Smooth muscle cell (in vitro differentiated cells): ENCODE measurements around the gene RAB23. TPM values are rescaled to one million over a fixed set of nuclear protein-coding genes. Genes with fewer than 3 reads are reported as not detected.

ENCODE experiments used
- DNase-seq: peaks from one replicate; lab custom pipeline; 2025; ENCODE audit not compliant: unreplicated experiment; lab: John Stamatoyannopoulos, UW
- H2AFZ ChIP-seq: fragments of 200-600 bp; sonication (generic); 2 replicates; pipeline ENCODE4 v1.6.0; 2016; ENCODE audit warnings: antibody characterized with exemption, low read depth, mild to moderate bottlenecking
- H3F3A ChIP-seq: fragments of 200-600 bp; sonication (generic); 2 replicates; pipeline ENCODE4 v1.6.0; 2017; ENCODE audit warnings: antibody characterized with exemption, low read depth
- H3K27ac ChIP-seq: fragments of 200-600 bp; sonication (generic); 2 replicates; pipeline ENCODE4 v1.5.1; 2016; ENCODE audit warnings: low read depth, mild to moderate bottlenecking
- H3K27me3 ChIP-seq: fragments of 200-600 bp; sonication (generic); 2 replicates; pipeline ENCODE4 v1.6.1; 2016; ENCODE audit warnings: low read depth, mild to moderate bottlenecking
- H3K36me3 ChIP-seq: fragments of 200-600 bp; sonication (generic); 2 replicates; pipeline ENCODE4 v1.5.1; 2016; ENCODE audit warnings: low read depth
- H3K4me1 ChIP-seq: fragments of 200-600 bp; sonication (generic); 2 replicates; pipeline ENCODE4 v1.5.1; 2016; ENCODE audit warnings: low read depth
- H3K4me2 ChIP-seq: fragments of 200-600 bp; sonication (generic); 2 replicates; pipeline ENCODE4 v1.6.0; 2016; ENCODE audit warnings: mild to moderate bottlenecking
- H3K4me3 ChIP-seq: fragments of 200-600 bp; sonication (generic); 2 replicates; pipeline ENCODE4 v1.5.1; 2016; ENCODE audit warnings: mild to moderate bottlenecking
- H3K79me2 ChIP-seq: fragments of 200-600 bp; sonication (generic); 2 replicates; pipeline ENCODE4 v1.6.0; 2016; ENCODE audit warnings: low read depth, mild to moderate bottlenecking
- H3K9ac ChIP-seq: fragments of 200-600 bp; sonication (generic); 2 replicates; pipeline ENCODE4 v1.6.0; 2016; ENCODE audit warnings: low read depth
- H3K9me3 ChIP-seq: fragments of 200-600 bp; sonication (generic); replicated peaks from 2 replicates; pipeline ENCODE4 v1.5.1; 2016; ENCODE audit warnings: low read depth
- H4K20me1 ChIP-seq: fragments of 200-600 bp; sonication (generic); 2 replicates; pipeline ENCODE4 v1.6.0; 2016; ENCODE audit warnings: low read depth
- WGBS: methylation state at CpG from one replicate; pipeline ENCODE4 v1.1.7; 2016; ENCODE audit warnings: low lambda C conversion rate; 5-methylcytosine and 5-hydroxymethylcytosine counted together
- polyA plus RNA-seq: library from polyadenylated mRNA; unstranded; fragments of >200 nt; fragmentation: Nextera tagmentation; extraction: Ambion mirVana; gene quantifications from 2 replicates; pipeline ENCODE4 v1.2.1, GENCODE V29; 2016
- total RNA-seq: library from RNA; depleted of rRNA; stranded (reverse); fragments of >200 nt; gene quantifications from 2 replicates; pipeline ENCODE4 v1.2.3, GENCODE V29; 2014
- TF ChIP-seq, protein P1 (sequence below): fragments of 200-600 bp; sonication (generic); IDR thresholded peaks from 2 replicates; pipeline ENCODE4 v1.5.1; 2017; ENCODE audit warnings: borderline replicate concordance, mild to moderate bottlenecking, antibody characterized with exemption; ENCODE audit not compliant: insufficient read depth, poor library complexity, severe bottlenecking

The RAB23 gene
- total and polyA plus RNA-seq, 2 experiments from 2014 or later, result 51.4 to 95.3 TPM

DNA sequence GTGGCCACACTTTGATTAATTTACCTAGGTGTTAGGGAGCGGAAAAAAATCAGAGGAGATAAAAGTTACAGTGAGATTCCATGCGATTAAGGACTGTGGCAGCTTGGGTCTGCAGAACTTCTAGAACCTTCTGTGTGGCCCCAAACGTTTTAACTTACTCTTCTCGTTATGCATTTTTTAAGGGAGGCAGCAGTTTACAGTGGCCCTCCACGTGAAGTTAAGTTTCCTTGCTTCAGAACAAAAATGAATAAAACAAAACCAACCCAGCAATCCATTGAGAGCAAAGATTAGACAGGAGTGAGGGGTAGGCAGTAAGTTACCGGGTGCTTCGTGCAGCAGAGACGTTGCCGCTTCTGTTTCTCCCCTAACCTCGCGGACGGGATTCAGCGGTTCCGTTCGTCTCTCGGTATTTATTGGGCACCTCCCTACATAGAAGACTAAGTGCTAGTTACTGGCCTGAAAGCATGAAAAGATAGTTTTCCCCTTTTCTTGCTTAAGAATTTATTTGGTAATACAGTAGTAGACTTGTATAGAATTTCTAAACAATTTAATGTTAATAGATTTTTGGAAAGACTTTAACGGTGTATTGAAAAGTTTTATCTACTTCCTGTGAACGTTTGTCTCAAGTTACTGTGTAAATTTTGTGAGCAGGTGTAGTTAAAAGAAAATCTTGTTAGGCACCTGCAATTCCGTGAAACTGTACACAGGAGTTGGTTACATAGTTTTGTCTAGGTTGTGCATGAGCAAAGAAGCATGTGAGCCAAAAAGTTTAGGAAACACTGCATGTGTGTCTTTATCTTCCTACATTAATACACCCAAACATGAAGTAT is 48.8 kb downstream of the RAB23 start:
- DNase-seq, result no peak
- Histone ChIP-seq H3K27ac (peak overlapping the region; percentile 70), H3K9me3 (no peaks in the 10 kb centered on the region), H2AFZ (no peak overlapping the region), H3K79me2 (peaks cover 57% of the 10 kb centered on the region), H3F3A (peaks cover 47% of the 10 kb centered on the region), H3K36me3 (no peaks in the 10 kb centered on the region), H3K4me3 (peak overlapping the region; percentile 67), H3K4me2 (peak overlapping the region; percentile 88), H3K4me1 (peaks cover 17% of the 10 kb centered on the region), H3K9ac (peak overlapping the region; percentile 84), H4K20me1 (peaks cover 35% of the 10 kb centered on the region), H3K27me3 (no peaks in the 10 kb centered on the region)
- TF ChIP-seq, protein P1, sequence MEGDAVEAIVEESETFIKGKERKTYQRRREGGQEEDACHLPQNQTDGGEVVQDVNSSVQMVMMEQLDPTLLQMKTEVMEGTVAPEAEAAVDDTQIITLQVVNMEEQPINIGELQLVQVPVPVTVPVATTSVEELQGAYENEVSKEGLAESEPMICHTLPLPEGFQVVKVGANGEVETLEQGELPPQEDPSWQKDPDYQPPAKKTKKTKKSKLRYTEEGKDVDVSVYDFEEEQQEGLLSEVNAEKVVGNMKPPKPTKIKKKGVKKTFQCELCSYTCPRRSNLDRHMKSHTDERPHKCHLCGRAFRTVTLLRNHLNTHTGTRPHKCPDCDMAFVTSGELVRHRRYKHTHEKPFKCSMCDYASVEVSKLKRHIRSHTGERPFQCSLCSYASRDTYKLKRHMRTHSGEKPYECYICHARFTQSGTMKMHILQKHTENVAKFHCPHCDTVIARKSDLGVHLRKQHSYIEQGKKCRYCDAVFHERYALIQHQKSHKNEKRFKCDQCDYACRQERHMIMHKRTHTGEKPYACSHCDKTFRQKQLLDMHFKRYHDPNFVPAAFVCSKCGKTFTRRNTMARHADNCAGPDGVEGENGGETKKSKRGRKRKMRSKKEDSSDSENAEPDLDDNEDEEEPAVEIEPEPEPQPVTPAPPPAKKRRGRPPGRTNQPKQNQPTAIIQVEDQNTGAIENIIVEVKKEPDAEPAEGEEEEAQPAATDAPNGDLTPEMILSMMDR, result no peak
- WGBS, result 2% methylated on average over 19 of the region's 19 CpGs

DNA sequence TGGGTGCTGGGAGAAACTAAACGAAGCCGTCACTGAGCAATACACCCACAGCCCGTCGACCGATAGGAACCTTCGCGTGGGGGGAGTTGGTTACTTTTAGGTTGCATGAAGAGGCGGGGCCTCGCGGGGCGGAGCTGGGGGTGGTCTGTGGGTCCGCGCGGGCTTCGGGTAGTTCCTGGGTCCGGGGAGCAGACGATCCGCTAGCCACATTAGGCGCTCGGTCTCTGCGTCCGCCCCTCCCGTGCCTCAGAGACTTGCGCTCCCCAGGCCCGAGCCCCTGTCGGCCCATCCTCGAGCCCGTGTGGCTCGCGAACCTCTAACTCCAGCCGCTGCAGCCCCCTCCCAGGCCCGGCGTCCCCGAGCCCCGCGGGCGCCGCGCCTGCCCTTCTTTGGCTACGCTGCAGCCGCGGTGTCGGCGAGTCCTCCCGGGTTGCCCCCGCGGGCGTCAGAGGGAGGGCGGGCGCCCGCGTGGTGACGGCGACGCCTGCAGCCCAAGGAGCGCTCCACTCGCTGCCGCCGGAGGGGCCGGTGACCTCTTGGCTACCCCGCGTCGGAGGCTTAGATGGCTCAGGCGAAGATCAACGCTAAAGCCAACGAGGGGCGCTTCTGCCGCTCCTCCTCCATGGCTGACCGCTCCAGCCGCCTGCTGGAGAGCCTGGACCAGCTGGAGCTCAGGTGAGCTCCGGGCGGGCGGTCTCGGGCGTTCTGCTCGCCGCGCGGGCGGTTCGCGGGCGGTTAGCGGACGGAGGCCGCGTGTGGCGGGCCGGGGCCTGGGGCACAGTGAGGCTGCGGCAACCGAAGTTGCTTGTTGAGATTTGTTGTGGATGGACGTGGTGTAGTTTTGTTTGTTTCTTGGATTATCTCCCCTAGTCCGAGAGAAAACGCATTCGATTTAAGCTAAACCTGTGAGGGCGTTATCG is 49.7 kb downstream of the RAB23 start, which contains the start of gene BAG2:
Gene BAG2 (plus strand): TSS at position 191 of the 920 bp plus-strand sequence. CDS start 372 bp downstream, at position 563.
- TF ChIP-seq, protein P1, result no peak
- Histone ChIP-seq H3K27ac (peak within 1 kb of the TSS; percentile 70), H3K79me2 (peaks cover 48% of the 10 kb centered on the region), H3K27me3 (no peaks in the 10 kb centered on the region), H3K36me3 (no peaks in the 10 kb centered on the region), H4K20me1 (peaks cover 27% of the 10 kb centered on the region), H3K9me3 (no peaks in the 10 kb centered on the region), H3K4me1 (peaks cover 17% of the 10 kb centered on the region), H3K4me2 (peak within 1 kb of the TSS; percentile 88), H2AFZ (peak within 1 kb of the TSS; percentile 36), H3F3A (peaks cover 41% of the 10 kb centered on the region), H3K4me3 (peak within 1 kb of the TSS; percentile 67), H3K9ac (peak within 1 kb of the TSS; percentile 84)
- peak; percentile 74 for DNase-seq
- under 1% methylated on average over 53 of the region's 97 CpGs for WGBS

DNA sequence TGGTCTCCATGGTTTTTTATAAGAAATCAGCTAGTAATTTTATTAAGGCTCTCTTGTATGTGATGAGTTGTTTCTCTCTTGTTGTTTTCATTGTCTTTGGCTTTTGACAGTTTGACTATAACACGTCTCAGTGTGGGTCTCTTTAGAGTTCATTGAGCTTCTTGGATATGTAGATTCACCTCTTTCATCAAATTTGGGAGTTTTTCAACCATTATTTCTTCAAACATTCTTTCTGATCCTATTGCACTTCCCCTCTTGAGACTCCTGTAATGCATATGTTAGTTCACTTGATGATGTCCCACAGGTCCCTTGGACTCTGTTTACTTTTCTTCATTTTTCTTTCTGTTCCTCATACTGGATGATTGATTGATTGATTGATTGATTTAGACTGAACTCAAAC is 57.0 kb downstream of the RAB23 start:
- no peak for DNase-seq
- Histone ChIP-seq H3K4me1 (no peaks in the 10 kb centered on the region), H3K27ac (no peak overlapping the region), H3K9me3 (no peaks in the 10 kb centered on the region), H3K4me2 (no peak overlapping the region), H3F3A (peaks cover 17% of the 10 kb centered on the region), H3K79me2 (no peaks in the 10 kb centered on the region), H3K27me3 (no peaks in the 10 kb centered on the region), H4K20me1 (no peaks in the 10 kb centered on the region), H3K4me3 (no peak overlapping the region), H2AFZ (no peak overlapping the region), H3K9ac (no peak overlapping the region), H3K36me3 (peaks cover 8% of the 10 kb centered on the region)
- TF ChIP-seq, protein P1, result no peak
- 100% methylated on average over 1 of the region's 1 CpG for WGBS
